Esophagus muscularis mucosa (tissue), 4 donors: ENCODE results near the gene LETM1. TPM values are rescaled to one million over a fixed set of nuclear protein-coding genes. Genes with fewer than 3 reads are reported as not detected.

ENCODE experiments used
- total RNA-seq, 4 donors: library from RNA; depleted of rRNA; stranded (reverse); fragments of >200 nt; gene quantifications; one replicate each; pipeline versions ENCODE4 v1.1.0 to v1.2.1, GENCODE V29; 2016

Gene LETM1
- total RNA-seq, 4 donors from 2014 or later: 23.7 to 34.7 (median 33.3) TPM

Other genes starting within 250 kb of the LETM1 start
- 10 to 100 TPM in 1 of 4 donors, 1 to 10 TPM in 3; 5.2 to 13.3 (median 8.9) TPM for gene FAM53A, start 171.8 kb downstream of the LETM1 start, total RNA-seq
- 10 to 100 TPM; 41.5 to 56.1 (median 45.5) TPM for gene SLBP, start 143.8 kb downstream of the LETM1 start, total RNA-seq
- 100 to 1,000 TPM in 1 of 4 donors, 10 to 100 TPM in 3; 59.3 to 101 (median 72.6) TPM for gene TMEM129, start 134.8 kb downstream of the LETM1 start, total RNA-seq
- gene TACC3, start 134.6 kb downstream of the LETM1 start, total RNA-seq: 1 to 10 TPM; 2.5 to 8.8 (median 5.8) TPM
- gene FGFR3, start 62.9 kb downstream of the LETM1 start, total RNA-seq: 1 to 10 TPM; 1.2 to 2.0 (median 1.6) TPM
- 10 to 100 TPM; 31.8 to 44.2 (median 37.5) TPM for gene NSD2, start 15.2 kb upstream of the LETM1 start, total RNA-seq
- gene NELFA, start 152.8 kb upstream of the LETM1 start, total RNA-seq: 10 to 100 TPM; 15.4 to 23.7 (median 18.7) TPM
- under 1 TPM; under 0.01 to 0.45 (median 0.20) TPM for gene NAT8L, start 203.2 kb upstream of the LETM1 start, total RNA-seq